ENCODE results near the gene SMPD3.

SMPD3 gene

GRCh38 chr16:68355447-68356248 lies 92.7 kb downstream of the SMPD3 start:
- DNase-seq (ENCODE audit: low read depth) = no peak

GRCh38 chr16:68354816-68355215 lies 93.5 kb downstream of the SMPD3 start:
- DNase-seq (ENCODE audit: low read depth) = no peak

GRCh38 chr16:68353366-68353765 lies 94.9 kb downstream of the SMPD3 start:
- DNase-seq (ENCODE audit: low read depth) = no peak

DNA sequence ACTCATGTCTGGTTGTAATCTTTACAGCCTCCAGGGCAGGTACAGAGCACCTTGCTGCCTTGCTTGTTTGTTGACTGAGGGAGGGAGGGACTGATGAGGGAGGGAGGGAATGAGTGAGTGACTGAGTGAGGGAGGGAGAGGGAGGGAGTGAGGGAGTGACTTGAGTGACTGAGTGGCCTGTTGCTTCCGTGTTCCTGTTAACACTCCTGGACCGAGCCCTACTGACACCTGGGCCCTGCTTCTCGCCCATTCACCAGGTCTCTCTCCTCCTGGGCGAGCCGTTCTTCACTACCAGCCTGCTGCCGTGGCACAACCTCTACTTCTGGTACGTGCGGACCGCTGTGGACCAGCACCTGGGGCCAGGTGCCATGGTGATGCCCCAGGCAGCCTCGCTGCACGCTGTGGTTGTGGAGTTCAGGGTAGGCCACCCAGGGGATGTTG lies 96.3 kb downstream of the SMPD3 start:
- DNase-seq (ENCODE audit: low read depth) = no peak

DNA sequence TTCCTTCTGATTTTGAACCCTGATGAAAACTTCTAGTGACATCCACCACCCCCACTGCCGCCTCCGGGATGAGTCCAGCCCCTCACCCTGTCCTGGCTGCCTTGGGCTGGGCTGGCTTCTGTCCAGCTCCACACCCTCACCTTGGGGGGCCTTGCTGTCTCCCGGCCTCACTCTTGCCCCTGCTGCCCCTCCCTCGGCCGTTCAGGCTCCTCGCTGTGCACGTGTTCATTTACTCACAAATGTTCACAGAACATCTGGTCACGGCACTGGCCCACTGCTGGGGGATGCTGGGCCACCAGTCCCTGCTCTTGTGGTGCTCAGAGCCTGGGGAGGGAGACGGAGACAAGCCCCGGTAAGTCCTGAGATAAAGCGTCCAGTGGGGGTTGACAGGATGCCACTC lies 96.8 kb downstream of the SMPD3 start:
- no peak for DNase-seq (ENCODE audit: low read depth)

DNA sequence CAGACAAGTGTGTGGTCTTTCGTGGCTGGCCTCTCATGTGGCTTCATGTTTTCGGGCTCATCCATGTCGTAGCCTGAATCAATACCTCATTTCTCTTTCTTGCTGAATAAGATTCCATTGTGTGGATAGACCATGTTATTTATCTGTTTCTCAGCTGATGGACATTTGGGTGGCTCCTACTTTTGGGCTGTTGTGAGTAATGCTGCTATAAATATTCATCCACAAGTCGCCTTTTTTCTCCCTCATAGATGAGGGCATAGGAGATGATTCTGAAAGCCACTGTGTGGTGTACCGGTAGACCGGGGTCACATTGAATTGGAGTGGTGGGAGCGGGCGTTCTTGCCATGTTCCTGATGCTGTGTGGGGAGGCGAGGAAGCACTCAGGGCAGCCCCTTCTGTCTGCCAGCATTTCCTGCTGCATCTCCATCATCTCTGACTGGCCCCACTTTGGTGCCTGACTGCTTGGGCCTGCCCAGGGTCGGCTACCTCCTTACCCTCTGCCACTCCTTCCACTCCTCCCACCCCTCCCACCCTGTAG lies 97.4 kb downstream of the SMPD3 start:
- no peak for DNase-seq (ENCODE audit: low read depth)

DNA sequence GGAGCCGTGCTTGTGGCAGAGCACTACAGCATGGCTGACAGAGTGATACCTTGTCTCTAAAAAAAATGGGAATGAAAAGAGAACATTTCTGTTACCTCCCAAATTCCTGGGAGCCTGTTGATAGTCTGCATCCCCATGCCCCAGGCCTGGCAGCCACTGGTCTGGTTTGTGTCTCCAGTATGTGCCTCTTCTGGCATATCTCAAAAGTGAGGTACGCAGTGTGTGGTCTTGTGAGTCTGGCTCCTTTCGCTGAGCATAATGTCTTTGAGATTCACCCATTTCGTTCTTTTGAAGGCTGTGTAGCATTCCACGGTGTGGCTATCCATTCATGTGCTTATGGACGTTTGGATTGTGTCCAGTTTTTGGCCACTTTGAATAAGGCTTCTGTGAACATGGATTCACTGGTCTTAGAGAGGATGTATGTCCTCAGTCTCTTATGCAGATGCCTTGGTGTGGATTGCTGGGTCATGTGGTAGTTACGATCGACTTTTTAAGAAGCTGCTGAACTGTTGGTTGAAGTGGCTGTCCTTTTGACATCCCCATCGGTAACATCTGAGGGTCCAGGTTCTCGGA lies 98.4 kb downstream of the SMPD3 start:
- no peak for DNase-seq (ENCODE audit: low read depth)

- no peak for DNase-seq (ENCODE audit: low read depth)
Measured at GRCh38 chr16:68348639-68349445, 99.5 kb downstream of the SMPD3 start.

GRCh38 chr16:68347605-68348004 lies 100.7 kb downstream of the SMPD3 start:
- no peak for DNase-seq (ENCODE audit: low read depth)

DNA sequence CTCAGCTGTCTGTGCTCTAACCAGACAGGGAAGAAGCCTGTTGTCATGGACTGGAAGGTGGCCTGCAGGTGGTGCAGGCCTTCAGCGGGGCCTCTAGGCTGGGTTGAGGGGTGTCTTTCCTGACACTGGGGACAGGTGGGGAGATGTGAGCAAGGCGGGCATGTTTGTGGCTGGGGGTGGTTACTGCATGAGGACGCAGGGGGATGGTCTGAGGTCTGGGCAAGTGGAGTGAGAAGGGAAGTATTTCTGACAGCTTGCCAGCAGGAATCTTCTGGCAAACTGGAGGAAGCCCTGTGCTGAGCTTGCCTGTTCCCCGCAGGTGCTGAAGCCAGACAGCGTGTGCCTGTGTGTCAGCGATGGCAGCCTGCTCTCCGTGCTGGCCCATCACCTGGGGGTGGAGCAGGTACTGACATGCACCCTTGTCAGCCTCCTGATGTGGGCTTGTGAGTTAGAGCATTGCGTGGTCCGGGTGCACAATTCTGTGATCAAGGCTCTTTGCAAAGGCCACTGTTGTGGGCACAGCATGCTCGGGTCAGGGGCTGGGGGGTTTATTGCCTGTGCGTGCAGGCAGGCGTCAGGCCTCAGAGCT lies 101.3 kb downstream of the SMPD3 start:
- DNase-seq (ENCODE audit: low read depth) = no peak

DNA sequence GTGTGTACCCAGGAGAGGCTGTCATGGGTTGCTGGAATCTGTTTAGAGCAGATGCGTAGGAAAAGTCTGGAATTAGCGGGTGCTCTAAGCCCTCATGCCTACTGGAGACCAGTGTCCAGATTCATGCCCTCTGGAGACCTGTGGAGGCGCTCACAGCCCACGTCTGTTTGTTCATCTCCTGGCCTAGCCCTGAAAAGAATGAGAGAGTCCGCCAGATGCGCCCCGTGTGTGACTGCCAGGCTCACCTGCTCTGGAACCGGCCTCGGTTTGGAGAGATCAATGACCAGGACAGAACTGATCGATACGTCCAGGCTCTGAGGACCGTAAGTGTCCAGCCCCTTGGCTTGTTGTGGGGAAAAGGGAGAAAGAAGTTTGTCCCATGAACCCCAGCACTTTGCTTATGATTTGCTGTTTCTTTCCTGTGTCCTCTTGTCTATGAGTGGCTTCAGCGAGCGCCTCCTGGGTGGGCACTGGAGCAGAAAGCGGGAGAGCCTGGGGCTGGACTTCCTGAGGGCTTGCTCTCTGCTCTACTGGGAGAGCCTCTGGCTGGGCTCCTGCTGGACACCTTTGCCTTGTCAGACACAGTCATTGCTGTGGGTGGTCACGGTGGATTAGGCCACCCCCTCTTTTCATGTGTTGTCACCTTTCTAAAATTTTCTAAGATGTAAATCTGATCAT lies 102.2 kb downstream of the SMPD3 start:
- DNase-seq (ENCODE audit: low read depth) = no peak

GRCh38 chr16:68345351-68345810 lies 102.9 kb downstream of the SMPD3 start:
- no peak for DNase-seq (ENCODE audit: low read depth)

DNA sequence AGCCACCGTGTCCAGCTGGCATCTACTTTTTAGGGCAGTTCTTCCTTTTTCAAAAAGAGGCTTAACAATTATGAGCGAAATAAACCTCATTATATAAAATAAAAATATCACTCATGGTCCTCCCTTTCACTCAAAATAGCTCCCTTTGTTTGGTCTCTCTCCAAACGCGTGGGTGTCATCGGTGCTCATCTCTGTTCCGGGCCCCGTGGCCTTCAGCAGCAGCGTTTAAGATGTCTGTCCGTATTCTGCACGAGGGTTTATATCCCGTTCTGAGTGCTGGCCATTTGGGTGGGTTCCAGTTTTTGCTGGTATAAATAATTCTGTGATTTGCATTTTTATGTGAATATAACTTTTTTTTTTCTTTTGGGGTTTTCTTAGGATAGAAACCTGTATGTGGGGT lies 104.1 kb downstream of the SMPD3 start:
- DNase-seq (ENCODE audit: low read depth) = no peak

DNA sequence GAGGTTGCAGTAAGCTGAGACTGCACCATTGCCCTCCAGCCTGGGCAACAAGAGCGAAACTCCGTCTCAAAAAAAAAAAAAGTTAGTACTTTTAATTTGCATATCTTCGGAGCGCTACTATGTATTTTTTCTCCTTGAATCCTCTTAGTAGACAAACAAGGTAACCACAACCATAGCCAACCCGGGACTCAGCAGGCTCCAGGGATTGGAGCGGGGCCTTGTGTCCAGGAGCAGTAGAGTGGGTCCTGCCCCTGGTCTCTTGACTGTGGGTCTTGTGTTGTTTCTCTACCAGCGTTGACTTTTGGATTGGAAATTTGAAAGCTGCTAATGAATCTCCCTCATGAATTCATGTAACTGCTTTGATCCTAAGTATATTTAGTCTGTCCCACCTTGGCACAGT lies 105.2 kb downstream of the SMPD3 start:
- DNase-seq (ENCODE audit: low read depth) = no peak

- DNase-seq (ENCODE audit: low read depth) = no peak
Measured at GRCh38 chr16:68342620-68343019, 105.7 kb downstream of the SMPD3 start.

DNA sequence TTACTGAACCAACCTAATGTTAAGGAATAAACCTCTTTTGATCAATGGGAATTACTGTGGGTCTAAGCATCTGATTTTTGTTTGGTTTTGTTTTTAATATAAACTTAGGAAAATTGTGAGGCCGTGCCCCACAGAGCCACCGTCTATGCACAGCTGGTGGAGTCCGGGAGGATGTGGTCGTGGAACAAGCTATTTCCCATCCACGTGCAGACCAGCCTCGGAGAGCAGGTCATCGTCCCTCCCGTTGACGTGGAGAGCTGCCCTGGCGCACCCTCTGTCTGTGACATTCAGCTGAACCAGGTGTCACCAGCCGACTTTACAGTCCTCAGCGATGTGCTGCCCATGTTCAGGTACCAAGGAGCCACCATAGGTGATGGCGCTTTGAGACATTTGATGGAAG lies 109.1 kb downstream of the SMPD3 start:
- DNase-seq (ENCODE audit: low read depth) = no peak

DNA sequence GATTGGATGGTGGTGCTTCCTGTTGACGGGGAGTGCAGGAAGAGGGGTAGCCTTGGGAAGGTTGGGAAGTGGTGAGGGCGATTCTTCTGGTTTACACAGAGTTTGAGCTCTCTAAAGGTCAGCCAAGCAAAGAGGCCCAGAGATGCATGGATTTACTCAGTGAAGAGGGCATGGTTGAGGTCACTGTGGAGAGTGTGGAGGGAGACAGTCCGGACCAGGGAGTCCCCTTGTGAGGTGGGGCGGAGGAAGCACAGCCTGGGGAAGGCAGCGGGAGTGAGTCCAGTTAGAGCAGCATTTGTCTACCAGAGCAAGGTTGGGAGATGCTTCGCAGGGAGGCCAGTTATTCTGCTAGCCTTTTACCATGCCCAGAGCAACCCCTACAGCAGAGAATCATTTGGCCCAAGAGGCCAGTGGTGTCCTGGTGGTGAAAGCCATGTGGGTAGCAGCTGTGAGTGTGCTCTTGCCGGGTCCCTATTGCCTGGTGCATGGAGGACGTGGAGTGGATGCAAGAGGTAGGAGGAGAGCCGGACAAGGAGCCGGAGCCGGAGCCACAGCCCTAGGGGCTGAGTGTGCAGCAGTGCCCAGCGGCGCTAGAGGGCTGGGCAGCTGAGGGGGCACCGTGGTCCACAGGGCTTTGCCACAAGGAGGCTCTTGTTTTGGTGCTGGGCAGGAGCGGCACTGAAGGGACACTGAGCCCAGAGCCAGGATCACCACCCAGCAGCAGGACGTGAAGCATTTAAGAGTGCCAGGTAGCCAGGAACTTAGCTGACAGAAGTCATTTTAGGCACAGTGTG lies 109.8 kb downstream of the SMPD3 start:
- no peak for DNase-seq (ENCODE audit: low read depth)

GRCh38 chr16:68335175-68335574 lies 113.1 kb downstream of the SMPD3 start:
- DNase-seq (ENCODE audit: low read depth) = no peak

DNA sequence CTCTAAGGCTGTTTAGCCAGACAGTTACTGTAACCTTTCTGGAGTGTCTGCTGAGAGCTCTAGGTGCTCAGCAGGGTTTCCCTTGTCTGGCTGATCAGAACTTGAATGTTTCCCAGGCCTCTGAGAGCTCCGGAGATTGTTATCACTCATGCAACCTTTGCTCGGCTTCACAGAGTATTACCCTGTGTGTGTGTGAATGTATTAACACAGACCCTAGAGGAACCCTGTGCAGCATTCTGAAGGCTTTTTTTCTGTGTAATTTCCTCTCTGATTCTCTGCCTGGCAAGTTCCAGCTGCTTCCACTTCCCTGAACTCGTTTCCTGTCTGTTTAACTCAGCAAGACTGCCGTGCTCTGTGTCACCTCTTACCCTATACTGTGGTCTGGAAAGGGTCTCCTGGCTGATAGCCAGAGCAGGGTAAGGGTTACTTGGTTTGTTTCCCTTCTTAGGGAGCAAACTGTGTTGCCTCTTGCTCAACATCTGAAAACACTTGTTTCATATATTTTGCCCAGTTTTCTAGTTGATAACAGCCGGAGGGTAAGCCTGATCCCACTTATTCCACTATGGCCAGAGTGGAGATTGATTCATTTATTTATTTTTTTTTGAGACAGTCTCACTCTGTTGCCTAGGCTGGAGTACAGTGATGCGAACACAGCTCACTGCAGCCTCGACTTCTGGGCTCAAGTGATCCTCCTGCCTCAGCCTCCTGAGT lies 115.7 kb downstream of the SMPD3 start:
- DNase-seq (ENCODE audit: low read depth) = no peak

- DNase-seq (ENCODE audit: low read depth) = no peak
Measured at GRCh38 chr16:68331879-68332410, 116.4 kb downstream of the SMPD3 start.

Measured in activated T-cell treated with anti-CD3 and anti-CD28 coated beads for 1 hour (primary cell).